ENCODE measurements around the gene ZC3H7B. TPM values are rescaled to one million over a fixed set of nuclear protein-coding genes. Genes with fewer than 3 reads are reported as not detected.

Gene ZC3H7B
- total and polyA plus RNA-seq, 2 donors (not counting 3 experiments of a cell fraction or from before 2014, with no cell fraction given), result 66.8 to 95.9 TPM

- H4K20me1 ChIP-seq (replicated peaks; ENCODE audit: control insufficient read depth, extremely low read depth, insufficient read depth, low read length), result no peaks in the 10 kb centered on the region
- no peak for FAIRE-seq
- H3K9me1 ChIP-seq (replicated peaks; ENCODE audit: control insufficient read depth, extremely low read depth, insufficient read depth, low read length), result no peaks in the 10 kb centered on the region
- peaks cover 8 to 72% of the 10 kb centered on the region in 2 experiments for H3K36me3 ChIP-seq (ENCODE audit: control insufficient read depth in 2 of 2, extremely low read depth in 1 of 2, insufficient read depth in 2 of 2, low read length in 2 of 2)
- TF ChIP-seq GATA2 (IDR thresholded peaks at IDR 0.05; ENCODE audit: insufficient read depth, insufficient read length, low read depth, low read length) (no peak), EZH2 (IDR thresholded peaks at IDR 0.05; ENCODE audit: borderline replicate concordance, low read depth, low read length, severe bottlenecking) (no peak), MYC (IDR thresholded peaks at IDR 0.05; ENCODE audit: low read depth, low read length) (no peak), FOS (IDR thresholded peaks at IDR 0.05; ENCODE audit: borderline replicate concordance, insufficient read depth, low read length) (no peak)
- no peak overlapping the region for H3K9ac ChIP-seq (replicated peaks; ENCODE audit: extremely low read depth, insufficient read depth, low read length)
- dilution Hi-C loops (cut with MboI; ENCODE audit: extremely low pct_ligation_motif_present, low sequenced_read_pairs) (no loop called here), intact Hi-C loops (cut with micrococcal nuclease) (no loop called here)
- no peaks in the 10 kb centered on the region for H3K4me1 ChIP-seq (ENCODE audit: control insufficient read depth, extremely low read depth, insufficient read depth, low read length)
- H3K27ac ChIP-seq (ENCODE audit: insufficient read depth, low read depth, low read length), result no peak overlapping the region
- no peak for DNase-seq (ENCODE audit: low read depth, low spot score)
- H3K4me3 ChIP-seq (replicated peaks in 1 of 3; ENCODE audit: insufficient read depth in 1 of 3, low read depth in 1 of 3, low read length in 3 of 3), result no peak overlapping the region
- ChIA-PET POLR2A (interaction anchor here (0.6 kb wide), 1 partner anchor 11 kb away, joined by 11 read pairs; no protein-coding TSS in a partner anchor), CTCF (no interaction called here)
- H2AFZ ChIP-seq (ENCODE audit: low read depth, low read length), result no peak overlapping the region
- H3K79me2 ChIP-seq (ENCODE audit: control insufficient read depth, insufficient read depth, low read length), result no peaks in the 10 kb centered on the region
- no peak overlapping the region for H3K4me2 ChIP-seq (ENCODE audit: insufficient read depth, low read length)
- H3K9me3 ChIP-seq (replicated peaks; ENCODE audit: control insufficient read depth, insufficient read depth, low read length), result no peaks in the 10 kb centered on the region
- no TSS peak for BruUV-seq (replicated peaks)
- no peaks in the 10 kb centered on the region for H3K27me3 ChIP-seq (ENCODE audit: control insufficient read depth in 2 of 2, insufficient read depth in 2 of 2, low read length in 2 of 2)
Observed at GRCh38 chr22:41353862-41354575, 52.7 kb downstream of the ZC3H7B start.

- Histone ChIP-seq H3K4me2 (ENCODE audit: insufficient read depth, low read length) (no peak overlapping the region), H3K79me2 (ENCODE audit: control insufficient read depth, insufficient read depth, low read length) (no peaks in the 10 kb centered on the region), H4K20me1 (replicated peaks; ENCODE audit: control insufficient read depth, extremely low read depth, insufficient read depth, low read length) (no peaks in the 10 kb centered on the region), H3K9me1 (replicated peaks; ENCODE audit: control insufficient read depth, extremely low read depth, insufficient read depth, low read length) (no peaks in the 10 kb centered on the region), H3K4me3 (replicated peaks in 1 of 3; ENCODE audit: insufficient read depth in 1 of 3, low read depth in 1 of 3, low read length in 3 of 3) (no peak overlapping the region), H3K9me3 (replicated peaks; ENCODE audit: control insufficient read depth, insufficient read depth, low read length) (no peaks in the 10 kb centered on the region), H3K36me3 (ENCODE audit: control insufficient read depth in 2 of 2, extremely low read depth in 1 of 2, insufficient read depth in 2 of 2, low read length in 2 of 2) (peaks cover 3 to 67% of the 10 kb centered on the region in 2 experiments), H3K9ac (replicated peaks; ENCODE audit: extremely low read depth, insufficient read depth, low read length) (no peak overlapping the region), H2AFZ (ENCODE audit: low read depth, low read length) (no peak overlapping the region), H3K4me1 (ENCODE audit: control insufficient read depth, extremely low read depth, insufficient read depth, low read length) (no peaks in the 10 kb centered on the region), H3K27me3 (ENCODE audit: control insufficient read depth in 2 of 2, insufficient read depth in 2 of 2, low read length in 2 of 2) (no peaks in the 10 kb centered on the region), H3K27ac (ENCODE audit: insufficient read depth, low read depth, low read length) (no peak overlapping the region)
- POLR2A ChIA-PET, result no interaction called here
- TF ChIP-seq FOS (IDR thresholded peaks at IDR 0.05; ENCODE audit: borderline replicate concordance, insufficient read depth, low read length), result no peak
- no peak for TF ChIP-seq MYC (IDR thresholded peaks at IDR 0.05; ENCODE audit: low read depth, low read length)
- TF ChIP-seq MAX (IDR thresholded peaks at IDR 0.05; ENCODE audit: insufficient read depth, insufficient read length), result no peak
- TF ChIP-seq EZH2 (IDR thresholded peaks at IDR 0.05; ENCODE audit: borderline replicate concordance, low read depth, low read length, severe bottlenecking), result no peak
- TF ChIP-seq POLR2A (IDR thresholded peaks at IDR 0.05; ENCODE audit: low read depth, low read length), result no peak
- TF ChIP-seq CTCF (IDR thresholded peaks at IDR 0.05; ENCODE audit: extremely low read depth in 1 of 2, insufficient read depth in 1 of 2, low read depth in 1 of 2, low read length in 2 of 2), result no peak
- no peak for TF ChIP-seq GATA2 (IDR thresholded peaks at IDR 0.05; ENCODE audit: insufficient read depth, insufficient read length, low read depth, low read length)
- no peak for TF ChIP-seq POLR2AphosphoS5 (IDR thresholded peaks at IDR 0.05; ENCODE audit: insufficient read depth, low read depth, low read length)
- TF ChIP-seq JUN (IDR thresholded peaks at IDR 0.05; ENCODE audit: borderline replicate concordance, insufficient read depth, insufficient read length, low read depth), result no peak
- BruUV-seq (replicated peaks), result no TSS peak
- dilution Hi-C loops (cut with MboI; ENCODE audit: extremely low pct_ligation_motif_present, low sequenced_read_pairs) (no loop called here), intact Hi-C loops (cut with micrococcal nuclease) (no loop called here)
- FAIRE-seq (no peak), DNase-seq (ENCODE audit: low read depth, low spot score) (no peak)
- CTCF ChIA-PET, result no interaction called here
Observed at GRCh38 chr22:41354979-41355378, 53.7 kb downstream of the ZC3H7B start.

Measured in endothelial cell of umbilical vein (primary cell).